ENCODE data around the gene SOCS7. TPM values are rescaled to one million over a fixed set of nuclear protein-coding genes. Genes with fewer than 3 reads are reported as not detected.

Gene SOCS7
- polyA plus RNA-seq, 1 donor (not counting 4 experiments of a cell fraction or from before 2014, with no cell fraction given), result 7.5 TPM

DNA sequence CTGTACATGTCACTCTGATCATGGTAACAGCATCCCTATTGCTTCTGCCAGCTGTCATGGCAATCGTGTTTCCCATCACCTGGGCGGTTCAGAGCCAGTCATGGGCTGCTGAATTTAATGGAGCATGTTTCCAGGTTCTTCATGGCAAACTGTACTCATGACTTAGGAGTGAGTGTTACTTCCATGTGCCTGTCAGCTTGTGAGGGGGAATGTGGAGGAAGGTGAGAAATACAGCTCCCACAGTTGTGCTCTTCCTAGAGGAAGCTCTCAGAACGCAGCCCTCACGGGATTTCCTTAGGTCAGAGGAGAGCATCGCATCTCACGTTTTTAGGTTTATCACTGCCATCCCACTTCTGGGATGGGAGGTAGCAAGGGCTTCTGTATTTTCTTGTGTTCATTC lies 48.6 kb downstream of the SOCS7 start:
- Histone ChIP-seq H3K36me3 (ENCODE audit: control insufficient read depth in 2 of 2, extremely low read depth in 1 of 2, insufficient read depth in 2 of 2, low read length in 2 of 2) (peaks cover 11 to 14% of the 10 kb centered on the region in 2 experiments), H3K9ac (ENCODE audit: control insufficient read depth, extremely low read depth, insufficient read depth, low read length) (no peak overlapping the region), H3K9me1 (ENCODE audit: control insufficient read depth, extremely low read depth, insufficient read depth, low read length) (no peaks in the 10 kb centered on the region), H3K4me3 (ENCODE audit: control insufficient read depth in 2 of 3, extremely low read depth in 1 of 3, insufficient read depth in 2 of 3, low read depth in 1 of 3, low read length in 3 of 3) (no peak overlapping the region), H3K79me2 (ENCODE audit: control insufficient read depth, insufficient read depth, low read length) (no peaks in the 10 kb centered on the region), H3K4me2 (ENCODE audit: control insufficient read depth, extremely low read depth, insufficient read depth, low read depth, low read length) (no peak overlapping the region), H2AFZ (ENCODE audit: control insufficient read depth, low read length) (no peak overlapping the region), H3K9me3 (ENCODE audit: control insufficient read depth, low read depth, low read length) (no peaks in the 10 kb centered on the region), H3K4me1 (ENCODE audit: control insufficient read depth, extremely low read depth, insufficient read depth, low read length) (no peaks in the 10 kb centered on the region), H3K27ac (ENCODE audit: control insufficient read depth, insufficient read depth, low read length) (no peak overlapping the region), H3K27me3 (ENCODE audit: control insufficient read depth, extremely low read depth, insufficient read depth, low read length) (no peaks in the 10 kb centered on the region), H4K20me1 (ENCODE audit: control insufficient read depth, extremely low read depth, insufficient read depth, low read length) (no peaks in the 10 kb centered on the region)
- dilution Hi-C loops (cut with MboI; ENCODE audit: extremely low pct_ligation_motif_present, low sequenced_read_pairs), result no loop called here
- no peak for TF ChIP-seq CTCF (optimal IDR thresholded peaks at IDR 0.05 in 1 of 3, IDR thresholded peaks at IDR 0.05 in 1 of 3, conservative IDR thresholded peaks at IDR 0.05 in 1 of 3; ENCODE audit: extremely low read depth in 1 of 3, insufficient read depth in 2 of 3, low read length in 3 of 3)
- no peak for TF ChIP-seq EZH2 (IDR thresholded peaks at IDR 0.05; ENCODE audit: low read length)
- no peak for DNase-seq (ENCODE audit: low read depth, low spot score)
- no peak for FAIRE-seq

DNA sequence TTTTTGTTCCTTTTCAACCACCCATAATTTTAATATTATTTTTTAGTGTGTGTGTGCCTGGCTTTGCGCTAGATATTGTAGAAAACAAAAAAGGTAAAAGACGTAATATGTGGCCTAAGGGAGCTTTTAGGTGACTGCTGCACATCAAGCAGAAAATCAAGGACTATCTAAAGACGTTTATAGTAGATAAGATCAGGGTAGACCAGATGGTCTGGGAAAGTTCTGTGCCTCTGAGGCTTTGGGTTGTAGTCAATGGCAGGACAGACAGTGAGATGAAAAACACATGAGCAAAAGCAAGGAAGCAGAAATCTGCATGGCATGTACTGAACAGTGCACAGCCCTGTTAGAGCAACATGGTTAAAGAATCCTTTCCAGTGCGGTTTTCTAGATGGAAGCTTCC lies 49.8 kb downstream of the SOCS7 start:
- Histone ChIP-seq H3K9ac (ENCODE audit: control insufficient read depth, extremely low read depth, insufficient read depth, low read length) (no peak overlapping the region), H3K4me1 (ENCODE audit: control insufficient read depth, extremely low read depth, insufficient read depth, low read length) (no peaks in the 10 kb centered on the region), H3K79me2 (ENCODE audit: control insufficient read depth, insufficient read depth, low read length) (no peaks in the 10 kb centered on the region), H3K4me2 (ENCODE audit: control insufficient read depth, extremely low read depth, insufficient read depth, low read depth, low read length) (no peak overlapping the region), H3K36me3 (ENCODE audit: control insufficient read depth in 2 of 2, extremely low read depth in 1 of 2, insufficient read depth in 2 of 2, low read length in 2 of 2) (peaks cover 6 to 11% of the 10 kb centered on the region in 2 experiments), H3K27ac (ENCODE audit: control insufficient read depth, insufficient read depth, low read length) (no peak overlapping the region), H4K20me1 (ENCODE audit: control insufficient read depth, extremely low read depth, insufficient read depth, low read length) (no peaks in the 10 kb centered on the region), H3K9me3 (ENCODE audit: control insufficient read depth, low read depth, low read length) (no peaks in the 10 kb centered on the region), H3K4me3 (ENCODE audit: control insufficient read depth in 2 of 3, extremely low read depth in 1 of 3, insufficient read depth in 2 of 3, low read depth in 1 of 3, low read length in 3 of 3) (no peak overlapping the region), H3K9me1 (ENCODE audit: control insufficient read depth, extremely low read depth, insufficient read depth, low read length) (no peaks in the 10 kb centered on the region), H2AFZ (ENCODE audit: control insufficient read depth, low read length) (no peak overlapping the region), H3K27me3 (ENCODE audit: control insufficient read depth, extremely low read depth, insufficient read depth, low read length) (no peaks in the 10 kb centered on the region)
- dilution Hi-C loops (cut with MboI; ENCODE audit: extremely low pct_ligation_motif_present, low sequenced_read_pairs), result no loop called here
- no peak for FAIRE-seq
- DNase-seq (ENCODE audit: low read depth, low spot score), result no peak
- TF ChIP-seq CTCF (optimal IDR thresholded peaks at IDR 0.05 in 1 of 3, IDR thresholded peaks at IDR 0.05 in 1 of 3, conservative IDR thresholded peaks at IDR 0.05 in 1 of 3; ENCODE audit: extremely low read depth in 1 of 3, insufficient read depth in 2 of 3, low read length in 3 of 3) (no peak), EZH2 (IDR thresholded peaks at IDR 0.05; ENCODE audit: low read length) (no peak)

All from keratinocyte (primary cell).